HG02885 (cell line): ENCODE data around the gene MYL3.

ENCODE experiments used
- ATAC-seq: cut with Tn5 transposase; IDR thresholded peaks from one replicate; pipeline ENCODE4 v1.9.1; 2021; ENCODE audit warnings: mild to moderate bottlenecking; ENCODE audit not compliant: unreplicated experiment, poor library complexity

MYL3 gene

DNA sequence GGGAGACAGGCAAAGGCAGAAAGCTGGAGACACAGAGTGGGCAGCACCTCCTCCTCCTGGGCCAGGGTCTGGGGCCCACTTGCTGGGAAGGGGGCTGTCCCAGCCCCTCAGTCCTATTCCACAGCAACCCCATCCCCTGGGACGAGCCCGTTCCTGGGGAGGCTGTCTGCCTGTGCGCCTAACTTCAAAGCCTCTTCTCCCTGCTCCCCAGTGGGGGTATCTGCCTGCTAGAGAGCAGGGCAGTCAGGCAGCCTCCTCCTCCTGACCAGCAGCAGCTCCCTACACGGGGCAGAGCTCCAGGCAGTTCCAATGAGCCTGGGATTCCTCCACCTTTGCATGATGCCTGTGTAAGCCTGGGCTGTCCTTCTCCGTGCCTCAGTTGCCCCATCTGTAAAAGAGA is 21.2 kb upstream of the MYL3 start:
- ATAC-seq = no peak

- no peak for ATAC-seq
Measured at GRCh38 chr3:46883830-46884185, 20.6 kb upstream of the MYL3 start.

DNA sequence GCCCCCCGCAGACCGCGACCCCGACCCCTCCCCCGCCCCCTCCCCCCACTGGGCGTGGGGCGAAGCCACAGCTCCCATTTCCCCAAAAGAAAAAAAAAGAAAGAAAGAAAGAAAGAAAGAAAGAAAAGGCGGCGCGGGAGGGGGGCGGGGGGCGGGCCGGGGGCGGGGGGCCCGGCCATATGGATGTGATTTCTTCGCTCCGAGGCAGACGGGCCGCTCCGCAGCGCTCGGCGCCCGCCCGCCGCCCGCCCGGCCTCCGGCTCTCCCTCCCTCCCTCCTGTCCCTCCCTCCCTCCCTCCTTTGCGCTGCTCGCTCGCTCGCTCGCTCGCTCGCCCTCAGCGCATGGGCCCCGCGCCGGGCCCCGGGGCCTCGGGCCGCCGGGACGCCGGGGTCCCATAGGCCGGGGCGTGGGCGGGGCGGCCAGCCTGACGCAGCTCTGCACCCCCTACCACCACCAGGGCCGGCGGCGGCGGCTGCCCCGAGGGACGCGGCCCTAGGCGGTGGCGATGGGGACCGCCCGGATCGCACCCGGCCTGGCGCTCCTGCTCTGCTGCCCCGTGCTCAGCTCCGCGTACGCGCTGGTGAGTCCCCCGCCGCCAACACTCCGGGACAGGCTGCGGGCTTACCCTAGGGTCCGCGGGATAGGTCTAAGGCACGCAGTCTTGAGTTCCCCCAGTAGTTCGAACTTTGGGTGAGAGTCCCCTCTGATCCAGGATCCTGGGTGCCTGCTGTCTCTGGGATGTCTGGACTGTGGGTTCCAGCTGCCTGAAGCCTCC is 20.0 kb upstream of the MYL3 start:
- ATAC-seq = no peak

- no peak for ATAC-seq
Measured at GRCh38 chr3:46882377-46883053, 19.3 kb upstream of the MYL3 start.

DNA sequence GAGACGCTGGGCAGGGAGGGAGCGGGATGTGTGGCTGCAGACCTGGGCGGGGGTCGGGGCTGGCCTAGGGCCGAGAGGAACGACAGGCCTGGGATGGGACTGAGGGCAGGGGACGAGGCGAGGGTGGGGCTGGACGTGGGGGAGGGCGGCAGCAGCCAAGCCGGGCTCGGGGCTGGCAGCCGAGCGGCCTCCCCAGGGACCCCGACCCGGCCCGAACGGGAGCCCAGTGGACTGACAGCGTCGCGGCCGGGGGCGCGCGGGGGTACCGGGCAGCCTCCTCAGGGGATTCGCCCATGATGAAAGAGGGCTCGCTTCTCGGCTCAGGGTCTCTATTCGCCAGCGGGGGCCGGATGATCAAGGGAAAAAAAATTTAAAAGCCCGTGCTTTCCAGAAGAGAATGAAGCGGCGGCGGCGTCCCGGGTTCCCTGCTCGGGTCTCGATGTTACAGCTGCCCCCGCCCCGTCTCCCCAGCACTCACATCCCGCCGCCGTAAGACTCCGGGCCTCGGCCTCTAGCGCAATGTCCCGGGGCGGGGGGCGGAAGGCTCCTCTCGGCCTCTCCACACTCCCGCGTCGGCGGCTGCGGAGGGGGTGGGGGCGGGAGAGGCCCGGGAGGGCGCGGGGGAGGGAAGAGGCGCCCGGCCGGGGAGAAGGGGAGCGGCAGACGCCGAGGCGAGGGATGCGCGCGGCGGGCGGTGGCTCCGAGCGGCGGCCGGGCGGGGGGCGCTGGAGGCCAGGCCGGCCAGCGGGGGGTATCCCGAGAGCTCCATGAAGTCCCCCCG is 18.5 kb upstream of the MYL3 start:
- no peak for ATAC-seq

DNA sequence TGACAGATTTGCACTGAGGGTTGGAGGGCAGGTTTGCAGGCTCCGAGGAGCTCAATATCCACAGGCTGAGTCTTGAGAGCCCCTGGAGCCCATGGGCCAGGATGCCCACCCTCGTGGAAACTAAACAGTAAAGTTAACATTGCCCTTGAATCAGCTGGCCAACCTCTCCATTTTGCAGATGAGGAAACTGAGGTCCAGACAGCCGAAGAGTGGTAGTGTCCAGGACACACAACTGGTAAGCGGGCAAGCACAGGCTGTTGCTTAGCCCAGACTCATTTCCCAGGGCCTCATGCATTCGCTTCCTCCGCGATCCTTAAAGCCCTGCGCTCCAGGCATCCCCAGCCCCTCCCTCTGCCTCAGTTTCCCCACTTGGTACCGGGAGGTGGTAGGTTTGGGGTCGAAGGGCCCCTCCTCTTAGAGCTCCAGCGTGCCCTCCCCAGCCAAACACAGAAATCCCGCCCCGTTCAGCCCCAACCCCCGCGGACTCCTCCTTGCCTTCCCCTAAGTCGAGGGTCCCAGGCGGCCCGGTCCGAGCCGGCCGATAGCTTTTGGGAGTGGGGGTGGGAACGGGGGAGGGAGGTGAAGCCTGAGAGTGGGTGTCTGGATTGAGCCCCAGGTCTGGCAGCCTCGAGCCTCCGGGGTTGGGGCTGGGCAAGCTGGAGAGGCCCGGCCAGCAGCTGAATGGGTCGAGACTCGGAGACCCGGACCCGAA is 17.8 kb upstream of the MYL3 start:
- ATAC-seq = no peak

DNA sequence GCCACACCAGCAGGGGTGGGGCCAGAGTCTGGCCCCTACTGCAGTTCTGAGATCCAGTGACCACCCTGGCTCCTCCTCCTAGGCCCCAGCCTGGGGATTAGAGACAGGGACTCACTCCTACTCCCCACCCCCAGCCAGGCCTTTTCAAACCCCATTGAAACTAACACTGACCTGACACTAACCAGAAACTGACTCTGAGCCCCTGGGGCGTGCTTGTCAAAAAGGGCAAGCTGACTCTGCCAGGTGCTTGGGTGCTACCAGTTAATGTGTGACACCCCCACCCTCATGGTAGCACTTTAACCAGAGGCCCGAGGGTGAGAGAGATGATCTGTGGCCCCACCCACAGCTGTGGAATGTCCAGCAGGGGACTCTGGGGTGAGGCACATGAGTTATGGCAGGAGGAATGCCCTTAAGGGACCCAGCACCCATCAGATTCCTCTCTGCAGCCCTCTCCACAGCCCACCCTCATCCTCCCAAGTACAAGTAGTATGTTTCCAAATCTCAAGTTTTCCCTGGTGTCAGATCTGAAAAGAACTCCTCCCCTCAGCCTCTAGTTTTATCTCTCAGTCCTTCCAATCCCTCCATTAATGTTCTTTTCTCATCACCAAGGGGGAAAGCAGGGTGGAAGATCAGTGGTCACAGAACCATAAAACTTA is 15.7 kb upstream of the MYL3 start:
- no peak for ATAC-seq

DNA sequence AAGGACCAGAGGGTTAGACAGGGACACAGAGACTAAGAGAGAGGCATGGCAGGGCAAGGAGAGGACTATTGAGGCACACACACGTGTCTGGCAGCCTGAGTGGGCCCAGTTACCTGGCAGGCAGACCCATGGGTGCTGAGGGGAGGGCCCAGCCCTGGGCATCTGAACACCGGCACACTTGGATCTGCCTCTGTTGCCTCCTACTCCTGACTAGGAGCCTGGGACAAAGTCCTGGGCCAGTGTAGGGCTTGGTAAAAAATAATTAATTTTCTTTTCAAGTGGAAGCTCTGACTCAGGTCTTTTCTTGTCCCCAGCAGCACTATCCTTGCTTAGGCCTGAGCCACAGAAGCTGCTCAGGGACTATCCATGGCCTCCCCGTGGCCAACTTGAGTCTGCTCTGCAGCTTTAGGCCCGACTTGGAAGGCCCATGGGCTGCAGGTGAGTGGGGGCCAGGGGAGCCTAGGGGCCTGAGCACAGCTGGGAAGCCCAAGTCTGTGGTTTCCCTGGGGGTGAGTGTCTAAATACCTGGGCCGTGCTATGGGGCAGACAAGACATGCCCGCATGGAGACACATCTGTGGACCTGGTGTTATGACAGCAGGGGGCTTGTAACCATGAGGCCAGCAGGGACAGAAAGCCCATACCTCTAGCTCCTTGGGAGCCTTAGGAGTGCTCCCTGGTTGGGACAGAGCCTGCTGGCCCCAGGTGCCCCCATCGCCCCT is 14.3 kb upstream of the MYL3 start, which contains the start of gene PTH1R:
TSS of gene PTH1R (plus strand) at position 316 of the 720 bp plus-strand sequence. CDS start 5,839 bp downstream, outside the sequence.
- ATAC-seq = no peak

- ATAC-seq = no peak
Measured at GRCh38 chr3:46876313-46877300, 13.4 kb upstream of the MYL3 start.

DNA sequence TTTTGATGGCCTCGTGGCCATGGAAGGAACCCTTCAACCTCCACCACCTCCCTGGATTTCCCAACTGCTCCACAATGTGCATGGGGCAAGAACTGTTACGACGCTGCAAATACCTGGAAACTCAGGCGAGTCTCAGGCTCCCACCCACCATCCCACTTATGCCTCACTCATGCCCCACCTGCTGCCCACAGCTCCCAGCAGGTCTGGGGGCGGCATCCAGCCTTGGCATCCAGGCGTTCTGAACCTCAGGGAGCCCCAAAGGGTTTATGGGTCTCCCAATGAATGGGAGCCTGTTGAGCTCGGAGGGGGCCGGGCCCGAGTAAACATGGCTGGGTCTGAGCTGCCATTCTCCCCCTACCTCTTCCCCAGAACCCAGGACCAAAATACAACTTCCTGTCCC is 12.3 kb upstream of the MYL3 start:
- no peak for ATAC-seq

GRCh38 chr3:46874430-46874829 is 11.2 kb upstream of the MYL3 start:
- no peak for ATAC-seq

DNA sequence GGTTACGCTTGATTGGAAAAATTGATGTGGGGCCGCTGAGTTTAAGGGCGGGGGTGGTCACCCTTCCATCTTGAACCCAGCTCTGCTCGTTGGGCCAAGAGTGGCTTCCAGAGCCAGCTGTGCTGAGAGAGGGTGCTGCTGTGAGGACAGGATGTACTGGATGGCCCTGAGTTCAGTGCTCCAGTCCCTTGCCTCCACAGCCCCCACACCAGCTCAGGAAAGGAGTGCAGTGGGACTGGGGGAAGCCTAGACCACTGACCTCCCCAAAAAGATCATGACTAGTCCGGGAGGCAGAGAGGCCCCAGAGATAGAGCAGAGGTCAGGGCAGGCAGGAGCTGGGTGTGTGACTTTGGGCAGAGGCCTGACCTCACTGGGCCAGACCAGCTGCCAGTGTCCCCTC is 10.3 kb upstream of the MYL3 start:
- ATAC-seq = no peak

DNA sequence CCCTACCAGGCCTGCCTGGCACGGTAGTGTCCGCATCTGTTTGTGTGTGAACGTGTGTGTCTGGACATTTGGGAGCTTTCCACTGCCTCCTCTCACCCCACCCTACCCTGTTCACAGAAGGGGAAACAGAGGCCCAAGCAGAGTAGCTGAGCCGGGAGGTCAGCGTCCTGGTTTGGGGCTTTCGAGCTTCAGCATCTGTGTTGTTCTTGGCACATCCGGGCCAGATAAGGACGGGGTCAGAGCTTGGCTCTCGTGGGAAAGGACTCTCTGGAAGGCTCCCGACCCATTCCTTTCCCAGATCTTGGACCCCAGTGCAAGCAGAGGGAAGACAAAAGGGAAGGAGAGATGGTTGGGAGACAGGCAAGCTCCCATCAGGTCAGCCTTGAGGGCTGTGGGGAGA is 8.0 kb upstream of the MYL3 start:
- no peak for ATAC-seq

GRCh38 chr3:46870651-46871050 is 7.4 kb upstream of the MYL3 start:
- ATAC-seq = no peak

GRCh38 chr3:46869440-46869839 is 6.2 kb upstream of the MYL3 start:
- ATAC-seq = no peak

DNA sequence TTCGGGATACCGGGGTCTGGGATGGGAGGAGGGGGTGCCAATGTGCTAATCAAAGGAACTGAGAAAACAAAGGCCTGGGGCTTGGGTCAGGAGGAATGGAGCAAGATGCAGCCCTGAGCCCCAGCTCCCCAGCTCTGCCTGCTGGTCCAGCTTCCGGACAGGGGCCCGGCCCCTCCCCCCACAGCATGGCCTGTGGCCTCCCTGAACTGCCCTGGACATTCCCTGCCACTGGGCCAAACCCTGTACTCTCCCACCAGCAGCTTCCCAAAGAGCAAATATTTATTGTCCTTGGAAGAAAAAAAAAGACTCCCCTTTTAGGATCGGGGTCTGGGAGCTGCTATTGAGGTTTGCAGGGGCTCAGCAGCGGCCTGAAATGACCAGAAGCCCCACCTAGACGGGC is 5.7 kb upstream of the MYL3 start:
- no peak for ATAC-seq

DNA sequence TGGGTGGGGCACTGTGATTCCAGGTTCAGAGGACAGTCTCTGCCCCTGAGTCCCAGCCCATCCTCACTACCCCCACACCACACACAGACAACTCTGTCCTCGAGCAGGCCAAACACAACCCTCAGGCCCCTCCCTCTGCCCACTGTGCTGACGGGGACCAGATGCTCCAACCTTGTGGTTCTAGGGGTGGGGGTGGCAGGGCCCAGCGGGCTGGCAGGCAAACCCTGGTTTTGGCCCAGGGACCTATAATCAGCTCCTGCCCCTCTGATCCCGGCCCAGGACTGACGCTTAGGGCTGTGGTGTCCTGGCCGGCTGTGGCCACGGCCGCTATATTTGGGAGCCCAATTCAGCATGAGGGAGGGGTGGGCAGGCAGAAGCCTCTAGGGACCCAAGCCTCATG is 5.0 kb upstream of the MYL3 start:
- no peak for ATAC-seq

GRCh38 chr3:46867550-46867898 is 4.3 kb upstream of the MYL3 start:
- ATAC-seq = no peak
